Activated T-cell treated with anti-CD3 and anti-CD28 coated beads for 1 hour (primary cell): ENCODE data around the gene SPA17.

Experiments used
- DNase-seq: peaks from one replicate; pipeline ENCODE4 v3.0.0-alpha.2; 2020; ENCODE audit warnings: low read depth

Gene SPA17

GRCh38 chr11:124724979-124725718 lies 51.4 kb downstream of the SPA17 start:
- DNase-seq = no peak

GRCh38 chr11:124725719-124726105 lies 52.0 kb downstream of the SPA17 start:
- no peak for DNase-seq

GRCh38 chr11:124727474-124727873 lies 53.8 kb downstream of the SPA17 start:
- no peak for DNase-seq

- DNase-seq = no peak
Observed at GRCh38 chr11:124728134-124728533, 54.4 kb downstream of the SPA17 start.

GRCh38 chr11:124729571-124729970 lies 55.9 kb downstream of the SPA17 start:
- no peak for DNase-seq

GRCh38 chr11:124732230-124732629 lies 58.5 kb downstream of the SPA17 start:
- no peak for DNase-seq

GRCh38 chr11:124736736-124737135 lies 63.0 kb downstream of the SPA17 start:
- no peak for DNase-seq

- DNase-seq = no peak
Observed at GRCh38 chr11:124737638-124738305, 64.1 kb downstream of the SPA17 start.

GRCh38 chr11:124738713-124739478 lies 65.2 kb downstream of the SPA17 start:
- DNase-seq = no peak

- DNase-seq = peak; percentile 77
Observed at GRCh38 chr11:124739479-124740276, 66.0 kb downstream of the SPA17 start, which contains the start of gene NRGN. NRGN (plus strand) TSS chr11:124739942; CDS start chr11:124740085, 143 bp downstream.

GRCh38 chr11:124740277-124740882 lies 66.7 kb downstream of the SPA17 start:
- DNase-seq = peak; percentile 44

- DNase-seq = no peak
Observed at GRCh38 chr11:124742555-124742954, 68.9 kb downstream of the SPA17 start.

- no peak for DNase-seq
Observed at GRCh38 chr11:124743050-124743449, 69.3 kb downstream of the SPA17 start.

GRCh38 chr11:124745270-124745834 lies 71.6 kb downstream of the SPA17 start:
- DNase-seq = no peak

- DNase-seq = peak; percentile 19
Observed at GRCh38 chr11:124745835-124746620, 72.3 kb downstream of the SPA17 start.

- DNase-seq = peak; percentile 68
Observed at GRCh38 chr11:124746621-124747243, 73.0 kb downstream of the SPA17 start.
